ENCODE results near the gene PTRHD1.

DNA sequence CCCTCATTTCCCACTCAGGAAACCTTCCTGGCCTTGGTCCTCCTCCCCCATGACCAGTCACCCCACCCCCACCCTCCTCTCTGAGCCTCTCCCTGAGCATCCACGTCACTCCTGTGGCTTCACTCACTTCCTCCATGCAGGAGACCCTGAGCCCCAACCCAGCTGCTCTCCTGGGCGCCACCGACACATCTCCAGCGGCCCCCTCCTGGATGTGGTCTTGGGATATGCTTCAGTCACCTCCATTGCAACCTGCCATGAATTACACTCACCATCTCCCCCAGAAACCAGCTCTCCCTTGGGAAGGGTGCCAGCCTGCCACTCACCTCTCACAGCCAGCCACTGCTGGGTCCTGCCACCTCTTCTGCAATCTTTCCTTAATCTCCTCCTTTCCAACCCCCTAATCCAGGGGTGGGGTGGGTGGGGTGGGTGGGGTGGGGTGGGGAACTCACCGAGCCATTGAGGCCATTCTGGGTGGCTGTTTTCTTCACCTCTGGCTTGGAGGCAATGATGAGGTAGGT lies 44.9 kb upstream of the PTRHD1 start:
- TF ChIP-seq CTCF (IDR thresholded peaks at IDR 0.05) (no peak), POLR2A (IDR thresholded peaks at IDR 0.05; ENCODE audit: low read depth) (no peak), POLR2AphosphoS5 (IDR thresholded peaks at IDR 0.05) (no peak), EP300 (IDR thresholded peaks at IDR 0.05) (no peak)

Data from esophagus muscularis mucosa (tissue), 4 donors.